ENCODE data around the gene PLA2G4C. TPM values are rescaled to one million over a fixed set of nuclear protein-coding genes. Genes with fewer than 3 reads are reported as not detected.

Gene PLA2G4C
- total RNA-seq, 1 donor from 2014 or later: 4.0 TPM

- Mint-ChIP-seq H3K9me3 (ENCODE audit: low read depth) (peaks cover 8% of the 10 kb centered on the region), H3K4me3 (ENCODE audit: unreplicated experiment) (no peak overlapping the region), H3K27me3 (ENCODE audit: low read depth) (peaks cover 10% of the 10 kb centered on the region), H3K4me1 (ENCODE audit: low read depth) (no peaks in the 10 kb centered on the region), H3K27ac (ENCODE audit: unreplicated experiment) (no peak overlapping the region), H3K36me3 (ENCODE audit: low read depth) (no peaks in the 10 kb centered on the region)
- no peak for DNase-seq (ENCODE audit: low spot score)
- TF ChIP-seq CTCF (IDR thresholded peaks at IDR 0.05): no peak
Measured at GRCh38 chr19:48036765-48037164, 73.9 kb downstream of the PLA2G4C start.

GRCh38 chr19:48033604-48034003, 77.0 kb downstream of the PLA2G4C start:
- Mint-ChIP-seq H3K36me3 (ENCODE audit: low read depth) (no peaks in the 10 kb centered on the region), H3K27me3 (ENCODE audit: low read depth) (peaks cover 15% of the 10 kb centered on the region), H3K9me3 (ENCODE audit: low read depth) (peaks cover 8% of the 10 kb centered on the region), H3K4me1 (ENCODE audit: low read depth) (no peaks in the 10 kb centered on the region), H3K4me3 (ENCODE audit: unreplicated experiment) (no peak overlapping the region), H3K27ac (ENCODE audit: unreplicated experiment) (no peak overlapping the region)
- no peak for TF ChIP-seq CTCF (IDR thresholded peaks at IDR 0.05)
- no peak for DNase-seq (ENCODE audit: low spot score)

- Mint-ChIP-seq H3K9me3 (ENCODE audit: low read depth) (no peaks in the 10 kb centered on the region), H3K36me3 (ENCODE audit: low read depth) (no peaks in the 10 kb centered on the region), H3K4me1 (ENCODE audit: low read depth) (no peaks in the 10 kb centered on the region), H3K4me3 (ENCODE audit: unreplicated experiment) (no peak overlapping the region), H3K27ac (ENCODE audit: unreplicated experiment) (no peak overlapping the region), H3K27me3 (ENCODE audit: low read depth) (peaks cover 28% of the 10 kb centered on the region)
- no peak for DNase-seq (ENCODE audit: low spot score)
- TF ChIP-seq CTCF (IDR thresholded peaks at IDR 0.05): no peak
Measured at GRCh38 chr19:48030073-48030472, 80.5 kb downstream of the PLA2G4C start.

- no peaks in the 10 kb centered on the region for H3K9me3 Mint-ChIP-seq (ENCODE audit: low read depth)
- TF ChIP-seq CTCF (IDR thresholded peaks at IDR 0.05): no peak
- H3K27me3 Mint-ChIP-seq (ENCODE audit: low read depth): peaks cover 34% of the 10 kb centered on the region
- no peaks in the 10 kb centered on the region for H3K4me1 Mint-ChIP-seq (ENCODE audit: low read depth)
- no peak overlapping the region for H3K4me3 Mint-ChIP-seq (ENCODE audit: unreplicated experiment)
- no peaks in the 10 kb centered on the region for H3K36me3 Mint-ChIP-seq (ENCODE audit: low read depth)
- DNase-seq (ENCODE audit: low spot score): no peak
- H3K27ac Mint-ChIP-seq (ENCODE audit: unreplicated experiment): no peak overlapping the region
Measured at GRCh38 chr19:48029431-48029830, 81.2 kb downstream of the PLA2G4C start.

- H3K27me3 Mint-ChIP-seq (ENCODE audit: low read depth): peaks cover 39% of the 10 kb centered on the region
- no peaks in the 10 kb centered on the region for H3K36me3 Mint-ChIP-seq (ENCODE audit: low read depth)
Measured at GRCh38 chr19:48025480-48025879, 85.1 kb downstream of the PLA2G4C start.

More at GRCh38 chr19:48025480-48025879, 85.1 kb downstream of the PLA2G4C start:
- H3K4me1 Mint-ChIP-seq (ENCODE audit: low read depth): no peaks in the 10 kb centered on the region
- DNase-seq (ENCODE audit: low spot score): no peak
- TF ChIP-seq CTCF (IDR thresholded peaks at IDR 0.05): no peak
- H3K27ac Mint-ChIP-seq (ENCODE audit: unreplicated experiment): no peak overlapping the region
- no peak overlapping the region for H3K4me3 Mint-ChIP-seq (ENCODE audit: unreplicated experiment)
- no peaks in the 10 kb centered on the region for H3K9me3 Mint-ChIP-seq (ENCODE audit: low read depth)
